Measurements from ENCODE around the gene CHRM2.

DNA sequence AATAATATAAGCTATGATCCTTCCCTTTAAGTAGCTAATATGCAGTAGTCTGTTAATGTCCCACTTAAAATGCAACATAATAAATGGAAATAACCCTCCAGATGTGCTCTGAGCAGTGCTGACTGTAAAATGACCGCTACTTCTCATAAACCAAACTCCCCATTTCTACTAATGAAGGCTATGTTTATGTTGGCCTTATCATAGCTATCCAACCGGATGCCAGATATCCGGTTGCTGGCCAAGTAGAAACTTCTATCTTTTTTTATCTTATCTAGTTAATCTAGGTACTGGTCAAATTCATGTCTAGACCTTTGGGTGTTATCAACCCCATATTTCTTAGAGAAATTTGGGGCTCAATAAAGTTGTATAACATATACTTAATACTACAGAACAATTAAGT, 56.6 kb downstream of the CHRM2 start:
- TF ChIP-seq YY1 (IDR thresholded peaks at IDR 0.05; ENCODE audit: low read depth) (no peak), TEAD4 (IDR thresholded peaks at IDR 0.05) (no peak), ZBTB7A (IDR thresholded peaks at IDR 0.05; ENCODE audit: low read depth) (no peak), CEBPB (IDR thresholded peaks at IDR 0.05) (no peak), EP300 (IDR thresholded peaks at IDR 0.05; ENCODE audit: borderline replicate concordance) (no peak), TAF1 (IDR thresholded peaks at IDR 0.05; ENCODE audit: low read depth) (no peak), TCF12 (IDR thresholded peaks at IDR 0.05; ENCODE audit: low read depth) (no peak)
- TF ChIP-seq, protein P1, sequence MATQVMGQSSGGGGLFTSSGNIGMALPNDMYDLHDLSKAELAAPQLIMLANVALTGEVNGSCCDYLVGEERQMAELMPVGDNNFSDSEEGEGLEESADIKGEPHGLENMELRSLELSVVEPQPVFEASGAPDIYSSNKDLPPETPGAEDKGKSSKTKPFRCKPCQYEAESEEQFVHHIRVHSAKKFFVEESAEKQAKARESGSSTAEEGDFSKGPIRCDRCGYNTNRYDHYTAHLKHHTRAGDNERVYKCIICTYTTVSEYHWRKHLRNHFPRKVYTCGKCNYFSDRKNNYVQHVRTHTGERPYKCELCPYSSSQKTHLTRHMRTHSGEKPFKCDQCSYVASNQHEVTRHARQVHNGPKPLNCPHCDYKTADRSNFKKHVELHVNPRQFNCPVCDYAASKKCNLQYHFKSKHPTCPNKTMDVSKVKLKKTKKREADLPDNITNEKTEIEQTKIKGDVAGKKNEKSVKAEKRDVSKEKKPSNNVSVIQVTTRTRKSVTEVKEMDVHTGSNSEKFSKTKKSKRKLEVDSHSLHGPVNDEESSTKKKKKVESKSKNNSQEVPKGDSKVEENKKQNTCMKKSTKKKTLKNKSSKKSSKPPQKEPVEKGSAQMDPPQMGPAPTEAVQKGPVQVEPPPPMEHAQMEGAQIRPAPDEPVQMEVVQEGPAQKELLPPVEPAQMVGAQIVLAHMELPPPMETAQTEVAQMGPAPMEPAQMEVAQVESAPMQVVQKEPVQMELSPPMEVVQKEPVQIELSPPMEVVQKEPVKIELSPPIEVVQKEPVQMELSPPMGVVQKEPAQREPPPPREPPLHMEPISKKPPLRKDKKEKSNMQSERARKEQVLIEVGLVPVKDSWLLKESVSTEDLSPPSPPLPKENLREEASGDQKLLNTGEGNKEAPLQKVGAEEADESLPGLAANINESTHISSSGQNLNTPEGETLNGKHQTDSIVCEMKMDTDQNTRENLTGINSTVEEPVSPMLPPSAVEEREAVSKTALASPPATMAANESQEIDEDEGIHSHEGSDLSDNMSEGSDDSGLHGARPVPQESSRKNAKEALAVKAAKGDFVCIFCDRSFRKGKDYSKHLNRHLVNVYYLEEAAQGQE (IDR thresholded peaks at IDR 0.05; ENCODE audit: low read depth): no peak
- TF ChIP-seq, protein P2, sequence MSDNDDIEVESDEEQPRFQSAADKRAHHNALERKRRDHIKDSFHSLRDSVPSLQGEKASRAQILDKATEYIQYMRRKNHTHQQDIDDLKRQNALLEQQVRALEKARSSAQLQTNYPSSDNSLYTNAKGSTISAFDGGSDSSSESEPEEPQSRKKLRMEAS (IDR thresholded peaks at IDR 0.05): no peak

Measured in Ishikawa (cell line).